ENCODE data around the gene RDX. TPM values are rescaled to one million over a fixed set of nuclear protein-coding genes. Genes with fewer than 3 reads are reported as not detected.
A peak's percentile ranks its signal among the peaks of the same experiment; 100 is the strongest.

RDX gene
- total and polyA plus RNA-seq, 4 experiments from 2014 or later = 14.3 to 26.5 (median 20.5) TPM

- H3K36me3 ChIP-seq (ENCODE audit: insufficient read depth, low read length) = peaks cover 7% of the 10 kb centered on the region
- ChIA-PET POLR2A (ENCODE audit: partially characterized antibody) (no interaction called here), CTCF (ENCODE audit: partially characterized antibody) (interaction anchor here (1.5 kb wide), 1 partner anchor 49 kb away, joined by 4 read pairs; no protein-coding TSS in a partner anchor)
- no peak overlapping the region for H3K4me3 Mint-ChIP-seq
- H3K27ac Mint-ChIP-seq = no peak overlapping the region
- no peak overlapping the region for H3K4me3 ChIP-seq (ENCODE audit: low read length in 2 of 2)
- H3K36me3 Mint-ChIP-seq = peaks cover 14 to 21% of the 10 kb centered on the region in 2 donors
- no peak overlapping the region for H3K27ac ChIP-seq (ENCODE audit: low read depth, low read length)
- peaks cover 0 to 9% (median 5%) of the 10 kb centered on the region in 4 donors for H3K4me1 Mint-ChIP-seq
- intact Hi-C loops (cut with micrococcal nuclease) = no loop called here
- H3K9me3 Mint-ChIP-seq = no peaks in the 10 kb centered on the region
- H3K9me3 ChIP-seq (ENCODE audit: control insufficient read depth in 1 of 2, low read length in 2 of 2) = no peaks in the 10 kb centered on the region
- no peaks in the 10 kb centered on the region for H3K4me1 ChIP-seq (ENCODE audit: insufficient read depth, low read length)
- H3K27me3 Mint-ChIP-seq = no peaks in the 10 kb centered on the region
- no peak for DNase-seq
- no peaks in the 10 kb centered on the region for H3K27me3 ChIP-seq (ENCODE audit: insufficient read depth, low read length)
These were observed 16.5 kb downstream of the RDX start for GRCh38 chr11:110279881-110280280.

- Mint-ChIP-seq H3K27me3 (no peaks in the 10 kb centered on the region), H3K27ac (peak overlapping the region in 2 of 7 donors; percentile 17 to 43), H3K4me1 (peaks cover 0 to 9% (median 3%) of the 10 kb centered on the region in 4 donors), H3K4me3 (no peak overlapping the region), H3K36me3 (peaks cover 21 to 44% of the 10 kb centered on the region in 2 donors), H3K9me3 (no peaks in the 10 kb centered on the region)
- ChIA-PET CTCF (ENCODE audit: partially characterized antibody) (interaction anchor here (1.2 kb wide), 1 partner anchor 12 kb away, joined by 3 read pairs; no protein-coding TSS in a partner anchor), POLR2A (ENCODE audit: partially characterized antibody) (no interaction called here)
- H3K27me3 ChIP-seq (ENCODE audit: insufficient read depth, low read length) = no peaks in the 10 kb centered on the region
- no peak overlapping the region for H3K27ac ChIP-seq (ENCODE audit: low read depth, low read length)
- no peaks in the 10 kb centered on the region for H3K9me3 ChIP-seq (ENCODE audit: control insufficient read depth in 1 of 2, low read length in 2 of 2)
- H3K36me3 ChIP-seq (ENCODE audit: insufficient read depth, low read length) = no peaks in the 10 kb centered on the region
- H3K4me3 ChIP-seq (ENCODE audit: low read length in 2 of 2) = no peak overlapping the region
- intact Hi-C loops (cut with micrococcal nuclease) = no loop called here
- no peaks in the 10 kb centered on the region for H3K4me1 ChIP-seq (ENCODE audit: insufficient read depth, low read length)
- no peak for DNase-seq
These were observed 23.5 kb downstream of the RDX start for GRCh38 chr11:110272919-110273318.

- H3K36me3 Mint-ChIP-seq = peaks cover 17 to 34% of the 10 kb centered on the region in 2 donors
- DNase-seq = no peak
- H3K27ac Mint-ChIP-seq = peak overlapping the region in 1 of 7 donors; percentile 24
- no peaks in the 10 kb centered on the region for H3K4me1 ChIP-seq (ENCODE audit: insufficient read depth, low read length)
- intact Hi-C loops (cut with micrococcal nuclease) = no loop called here
- H3K9me3 Mint-ChIP-seq = no peaks in the 10 kb centered on the region
- no peak overlapping the region for H3K27ac ChIP-seq (ENCODE audit: low read depth, low read length)
- no peaks in the 10 kb centered on the region for H3K27me3 Mint-ChIP-seq
- CTCF ChIA-PET (ENCODE audit: partially characterized antibody) = interaction anchor here (0.9 kb wide), 1 partner anchor 12 kb away, joined by 3 read pairs; no protein-coding TSS in a partner anchor
- H3K4me1 Mint-ChIP-seq = peaks cover 0 to 8% (median 3%) of the 10 kb centered on the region in 4 donors
- POLR2A ChIA-PET (ENCODE audit: partially characterized antibody) = no interaction called here
- H3K36me3 ChIP-seq (ENCODE audit: insufficient read depth, low read length) = no peaks in the 10 kb centered on the region
- H3K27me3 ChIP-seq (ENCODE audit: insufficient read depth, low read length) = no peaks in the 10 kb centered on the region
- H3K9me3 ChIP-seq (ENCODE audit: control insufficient read depth in 1 of 2, low read length in 2 of 2) = no peaks in the 10 kb centered on the region
- H3K4me3 Mint-ChIP-seq = no peak overlapping the region
- no peak overlapping the region for H3K4me3 ChIP-seq (ENCODE audit: low read length in 2 of 2)
These were observed 26.4 kb downstream of the RDX start for GRCh38 chr11:110269996-110270395.

GRCh38 chr11:110268441-110268840 lies 28.0 kb downstream of the RDX start:
- H3K4me1 ChIP-seq (ENCODE audit: insufficient read depth, low read length) = no peaks in the 10 kb centered on the region
- H3K4me3 ChIP-seq (ENCODE audit: low read length in 2 of 2) = no peak overlapping the region
- Mint-ChIP-seq H3K36me3 (peaks cover 19 to 37% of the 10 kb centered on the region in 2 donors), H3K9me3 (no peaks in the 10 kb centered on the region), H3K4me3 (no peak overlapping the region), H3K27me3 (no peaks in the 10 kb centered on the region), H3K27ac (no peak overlapping the region), H3K4me1 (peaks cover 0 to 8% (median 2%) of the 10 kb centered on the region in 4 donors)
- ChIA-PET POLR2A (ENCODE audit: partially characterized antibody) (no interaction called here), CTCF (ENCODE audit: partially characterized antibody) (interaction anchor here (1.0 to 1.8 kb wide), 4 partner anchors 20 to 184 kb away, joined by 3 to 6 read pairs (median 5); no protein-coding TSS in a partner anchor)
- no peaks in the 10 kb centered on the region for H3K27me3 ChIP-seq (ENCODE audit: insufficient read depth, low read length)
- intact Hi-C loops (cut with micrococcal nuclease) = no loop called here
- H3K27ac ChIP-seq (ENCODE audit: low read depth, low read length) = no peak overlapping the region
- no peaks in the 10 kb centered on the region for H3K36me3 ChIP-seq (ENCODE audit: insufficient read depth, low read length)
- H3K9me3 ChIP-seq (ENCODE audit: control insufficient read depth in 1 of 2, low read length in 2 of 2) = no peaks in the 10 kb centered on the region
- no peak for DNase-seq

- Histone ChIP-seq H3K9me3 (ENCODE audit: control insufficient read depth in 1 of 2, low read length in 2 of 2) (no peaks in the 10 kb centered on the region), H3K27me3 (ENCODE audit: insufficient read depth, low read length) (no peaks in the 10 kb centered on the region), H3K36me3 (ENCODE audit: insufficient read depth, low read length) (peaks cover 3% of the 10 kb centered on the region), H3K4me1 (ENCODE audit: insufficient read depth, low read length) (no peaks in the 10 kb centered on the region), H3K4me3 (ENCODE audit: low read length in 2 of 2) (no peak overlapping the region), H3K27ac (ENCODE audit: low read depth, low read length) (no peak overlapping the region)
- no peaks in the 10 kb centered on the region for H3K4me1 Mint-ChIP-seq
- CTCF ChIA-PET (ENCODE audit: partially characterized antibody) = interaction anchor here (0.8 kb wide), 1 partner anchor 104 kb away, joined by 3 read pairs; no protein-coding TSS in a partner anchor
- POLR2A ChIA-PET (ENCODE audit: partially characterized antibody) = no interaction called here
- no peak overlapping the region for H3K27ac Mint-ChIP-seq
- H3K9me3 Mint-ChIP-seq = peaks cover 0 to 1% (median 0%) of the 10 kb centered on the region in 8 donors
- no peak for DNase-seq
- no peak overlapping the region for H3K4me3 Mint-ChIP-seq
- no peaks in the 10 kb centered on the region for H3K27me3 Mint-ChIP-seq
- intact Hi-C loops (cut with micrococcal nuclease) = no loop called here
- peaks cover 42 to 46% of the 10 kb centered on the region in 2 donors for H3K36me3 Mint-ChIP-seq
These were observed 34.4 kb downstream of the RDX start for GRCh38 chr11:110262072-110262403.

GRCh38 chr11:110261195-110262071 lies 35.0 kb downstream of the RDX start:
- Mint-ChIP-seq H3K27me3 (no peaks in the 10 kb centered on the region), H3K9me3 (peaks cover 0 to 1% (median 0%) of the 10 kb centered on the region in 8 donors), H3K27ac (no peak overlapping the region), H3K36me3 (peaks cover 42 to 46% of the 10 kb centered on the region in 2 donors), H3K4me3 (no peak overlapping the region), H3K4me1 (no peaks in the 10 kb centered on the region)
- intact Hi-C loops (cut with micrococcal nuclease) = no loop called here
- CTCF ChIA-PET (ENCODE audit: partially characterized antibody) = no interaction called here
- Histone ChIP-seq H3K27ac (ENCODE audit: low read depth, low read length) (no peak overlapping the region), H3K4me3 (ENCODE audit: low read length in 2 of 2) (no peak overlapping the region), H3K27me3 (ENCODE audit: insufficient read depth, low read length) (no peaks in the 10 kb centered on the region), H3K9me3 (ENCODE audit: control insufficient read depth in 1 of 2, low read length in 2 of 2) (no peaks in the 10 kb centered on the region), H3K4me1 (ENCODE audit: insufficient read depth, low read length) (no peaks in the 10 kb centered on the region), H3K36me3 (ENCODE audit: insufficient read depth, low read length) (peaks cover 3% of the 10 kb centered on the region)
- POLR2A ChIA-PET (ENCODE audit: partially characterized antibody) = no interaction called here
- DNase-seq = no peak

GRCh38 chr11:110253525-110253924 lies 42.9 kb downstream of the RDX start:
- H3K9me3 ChIP-seq (ENCODE audit: control insufficient read depth in 1 of 2, low read length in 2 of 2) = no peaks in the 10 kb centered on the region
- Mint-ChIP-seq H3K4me3 (no peak overlapping the region), H3K27ac (no peak overlapping the region), H3K4me1 (peaks cover 0 to 2% (median under 1%) of the 10 kb centered on the region in 4 donors), H3K9me3 (no peaks in the 10 kb centered on the region), H3K27me3 (no peaks in the 10 kb centered on the region), H3K36me3 (peaks cover 23 to 41% of the 10 kb centered on the region in 2 donors)
- no peaks in the 10 kb centered on the region for H3K4me1 ChIP-seq (ENCODE audit: insufficient read depth, low read length)
- H3K27me3 ChIP-seq (ENCODE audit: insufficient read depth, low read length) = no peaks in the 10 kb centered on the region
- no peak overlapping the region for H3K27ac ChIP-seq (ENCODE audit: low read depth, low read length)
- CTCF ChIA-PET (ENCODE audit: partially characterized antibody) = no interaction called here
- H3K4me3 ChIP-seq (ENCODE audit: low read length in 2 of 2) = no peak overlapping the region
- intact Hi-C loops (cut with micrococcal nuclease) = loop anchor here (5.0 kb wide), 1 partner anchor 44 kb away; the partner anchor contains the start of gene RDX
- DNase-seq = no peak
- POLR2A ChIA-PET (ENCODE audit: partially characterized antibody) = no interaction called here
- H3K36me3 ChIP-seq (ENCODE audit: insufficient read depth, low read length) = peaks cover 3% of the 10 kb centered on the region
